HEK293 (cell line): ENCODE measurements around the gene ST3GAL2.

Source experiments
- CTCF ChIA-PET: fragments of 350-600 bp; formaldehyde crosslinking; extraction: SDS; loops from one replicate; lab custom pipeline; 2021; ENCODE audit warnings: antibody characterized with exemption; lab: Yijun Ruan, JAX
- POLR2A ChIA-PET: fragments of 300-600 bp; formaldehyde crosslinking; extraction: SDS; loops from one replicate; lab custom pipeline; 2020; ENCODE audit warnings: antibody characterized with exemption, inconsistent platforms; lab: Yijun Ruan, JAX
- H3K27ac ChIP-seq: fragments of 200-500 bp; sonication (Bioruptor generic); 2 replicates; pipeline ENCODE4 v1.5.1; 2014; ENCODE audit warnings: low read depth, low read length, control low read depth, inconsistent platforms; ENCODE audit errors: extremely low read depth
- H3K36me3 ChIP-seq, 2 experiments: fragments of 200-500 bp in 1 of 2; sonication (Bioruptor generic) in 1 of 2; 1 replicate in 1 of 2; 2 replicates in 1 of 2; pipeline ENCODE4 v1.5.1; 2014 to 2017; ENCODE audit warnings: inconsistent platforms in 2 of 2, low read length in 2 of 2; ENCODE audit not compliant: control insufficient read depth in 2 of 2, insufficient read depth in 1 of 2
- H3K4me1 ChIP-seq: fragments of 200-500 bp; sonication (Bioruptor generic); 2 replicates; pipeline ENCODE4 v1.5.1; 2014; ENCODE audit warnings: mild to moderate bottlenecking, low read length, inconsistent platforms; ENCODE audit not compliant: control insufficient read depth, insufficient read depth
- H3K4me3 ChIP-seq: 2 replicates; pipeline ENCODE4 v1.5.1; 2011; ENCODE audit warnings: low read depth, mild to moderate bottlenecking, control low read depth, low read length, moderate library complexity
- H3K9me3 ChIP-seq: fragments of 200-500 bp; sonication (Bioruptor generic); 2 replicates; pipeline ENCODE4 v1.5.1; 2014; ENCODE audit warnings: low read depth, low read length, inconsistent platforms; ENCODE audit not compliant: control insufficient read depth, insufficient read depth
- GLI2 ChIP-seq: fragments of 450-650 bp; formaldehyde crosslinking; IDR thresholded peaks from 2 replicates; pipeline ENCODE4; 2017; ENCODE audit warnings: missing biosample characterization, missing genetic modification characterization, low read depth, borderline replicate concordance
- INSM2 ChIP-seq: fragments of 450-650 bp; formaldehyde crosslinking; IDR thresholded peaks from 2 replicates; pipeline ENCODE4 v1.5.1; 2016; ENCODE audit warnings: missing biosample characterization, missing genetic modification characterization
- MZF1 ChIP-seq: fragments of 450-650 bp; formaldehyde crosslinking; IDR thresholded peaks from 2 replicates; pipeline ENCODE4 v1.5.1; 2017; ENCODE audit warnings: missing biosample characterization, missing genetic modification characterization, borderline replicate concordance
- PRDM4 ChIP-seq: fragments of 450-650 bp; formaldehyde crosslinking; IDR thresholded peaks from 2 replicates; pipeline ENCODE4 v1.5.1; 2017; ENCODE audit warnings: missing biosample characterization, missing genetic modification characterization
- RBAK ChIP-seq: fragments of 450-650 bp; formaldehyde crosslinking; IDR thresholded peaks from 2 replicates; pipeline ENCODE4 v1.5.1; 2016; ENCODE audit warnings: missing biosample characterization, missing genetic modification characterization
- YY2 ChIP-seq: fragments of 450-650 bp; formaldehyde crosslinking; IDR thresholded peaks from 2 replicates; pipeline ENCODE4 v1.5.1; 2016; ENCODE audit warnings: missing biosample characterization, missing genetic modification characterization
- ZBTB10 ChIP-seq: fragments of 450-650 bp; formaldehyde crosslinking; IDR thresholded peaks from 2 replicates; pipeline ENCODE4 v1.5.1; 2016; ENCODE audit warnings: missing biosample characterization, missing genetic modification characterization
- ZBTB6 ChIP-seq: fragments of 450-650 bp; formaldehyde crosslinking; IDR thresholded peaks from 2 replicates; pipeline ENCODE4 v1.5.1; 2017; ENCODE audit warnings: missing biosample characterization, missing genetic modification characterization
- ZNF155 ChIP-seq: fragments of 450-650 bp; formaldehyde crosslinking; IDR thresholded peaks from 2 replicates; pipeline ENCODE4 v1.5.1; 2016; ENCODE audit warnings: missing biosample characterization, missing genetic modification characterization
- ZNF18 ChIP-seq: fragments of 450-650 bp; formaldehyde crosslinking; IDR thresholded peaks from 2 replicates; pipeline ENCODE4 v1.5.1; 2016; ENCODE audit warnings: missing biosample characterization, missing genetic modification characterization
- ZNF211 ChIP-seq: fragments of 450-650 bp; formaldehyde crosslinking; IDR thresholded peaks from 2 replicates; pipeline ENCODE4 v1.5.1; 2016; ENCODE audit warnings: low read depth, missing biosample characterization, missing genetic modification characterization
- ZNF214 ChIP-seq: fragments of 450-650 bp; formaldehyde crosslinking; IDR thresholded peaks from 2 replicates; pipeline ENCODE4 v1.5.1; 2017; ENCODE audit warnings: missing biosample characterization, mild to moderate bottlenecking, missing genetic modification characterization, borderline replicate concordance
- ZNF280C ChIP-seq: fragments of 450-650 bp; formaldehyde crosslinking; IDR thresholded peaks from 2 replicates; pipeline ENCODE4 v1.5.1; 2016; ENCODE audit warnings: missing biosample characterization, missing genetic modification characterization
- ZNF335 ChIP-seq: fragments of 450-650 bp; formaldehyde crosslinking; conservative IDR thresholded peaks from 2 replicates; pipeline ENCODE4 v1.5.1; 2016; ENCODE audit warnings: missing biosample characterization, missing genetic modification characterization
- ZNF366 ChIP-seq: fragments of 450-650 bp; formaldehyde crosslinking; conservative IDR thresholded peaks from 2 replicates; pipeline ENCODE4 v1.5.1; 2016; ENCODE audit warnings: missing biosample characterization, missing genetic modification characterization
- ZNF510 ChIP-seq: fragments of 450-650 bp; formaldehyde crosslinking; IDR thresholded peaks from 2 replicates; pipeline ENCODE4 v1.5.1; 2018; ENCODE audit warnings: mild to moderate bottlenecking, missing genetic modification characterization, missing biosample characterization; ENCODE audit not compliant: insufficient replicate concordance
- ZNF513 ChIP-seq: fragments of 450-650 bp; IDR thresholded peaks from 2 replicates; pipeline ENCODE4 v1.5.1; 2018; ENCODE audit warnings: missing biosample characterization, missing genetic modification characterization
- ZNF530 ChIP-seq: fragments of 450-650 bp; formaldehyde crosslinking; IDR thresholded peaks from 2 replicates; pipeline ENCODE4 v1.5.1; 2016; ENCODE audit warnings: low read depth, missing biosample characterization, missing genetic modification characterization
- ZNF658 ChIP-seq: fragments of 450-650 bp; formaldehyde crosslinking; IDR thresholded peaks from 2 replicates; pipeline ENCODE4; 2016; ENCODE audit warnings: missing biosample characterization, missing genetic modification characterization
- ZNF660 ChIP-seq: fragments of 450-650 bp; IDR thresholded peaks from 2 replicates; pipeline ENCODE4 v1.5.1; 2018; ENCODE audit warnings: missing biosample characterization, mild to moderate bottlenecking, missing genetic modification characterization
- ZNF677 ChIP-seq: fragments of 450-650 bp; IDR thresholded peaks from 2 replicates; pipeline ENCODE4 v1.5.0; 2018; ENCODE audit warnings: missing biosample characterization, mild to moderate bottlenecking, missing genetic modification characterization, moderate library complexity
- ZNF704 ChIP-seq: fragments of 450-650 bp; formaldehyde crosslinking; IDR thresholded peaks from 2 replicates; pipeline ENCODE4 v1.5.1; 2016; ENCODE audit warnings: missing biosample characterization, missing genetic modification characterization

The ST3GAL2 gene

GRCh38 chr16:70437017-70437581 is 1.8 kb downstream of the ST3GAL2 start:
- Histone ChIP-seq H3K4me3 (peak overlapping the region; percentile 52), H3K9me3 (no peaks in the 10 kb centered on the region), H3K27ac (peak overlapping the region; percentile 71), H3K4me1 (peaks cover 7% of the 10 kb centered on the region), H3K36me3 (peaks cover 0 to 13% of the 10 kb centered on the region in 2 experiments; a peak in 1 of 3 replicates)
- ChIA-PET POLR2A (interaction anchor here (0.6 to 6.0 kb wide), 4 partner anchors 9 to 57 kb away, joined by 4 to 31 read pairs (median 18); partner anchors contain the start of gene FCSK), CTCF (interaction anchor here (1.3 kb wide), 1 partner anchor 56 kb away, joined by 4 read pairs; no protein-coding TSS in a partner anchor)
- TF ChIP-seq ZNF660 (tag by site-specific recombination) = no peak
- TF ChIP-seq RBAK = no peak
- no peak for TF ChIP-seq ZNF704 (tag by site-specific recombination)
- TF ChIP-seq ZNF18 (tag by site-specific recombination) = peak; percentile 77
- TF ChIP-seq ZNF677 (tag by site-specific recombination) = no peak
- no peak for TF ChIP-seq YY2 (tag by site-specific recombination)
- TF ChIP-seq MZF1 = no peak; the same call in 1 of the 2 replicates
- no peak for TF ChIP-seq ZNF335 (tag by site-specific recombination)
- no peak for TF ChIP-seq ZNF510 (tag by site-specific recombination)
- no peak for TF ChIP-seq ZNF214 (tag by site-specific recombination)
- no peak for TF ChIP-seq ZNF513
- TF ChIP-seq ZBTB6 (tag by site-specific recombination) = no peak
- TF ChIP-seq ZNF211 = no peak
- 0 out of 2 replicates have a peak, but pooled peaks have one; percentile 13 for TF ChIP-seq ZBTB10 (tag by site-specific recombination)
- TF ChIP-seq INSM2 (tag by site-specific recombination) = no peak
- no peak for TF ChIP-seq ZNF530
- no peak for TF ChIP-seq ZNF280C (tag by site-specific recombination)
- TF ChIP-seq ZNF366 (tag by site-specific recombination) = no peak; the same call in 1 of the 2 replicates
- no peak for TF ChIP-seq ZNF658 (tag by site-specific recombination)
- no peak for TF ChIP-seq PRDM4 (tag by site-specific recombination)
- TF ChIP-seq GLI2 (tag by site-specific recombination) = no peak
- no peak for TF ChIP-seq ZNF155 (tag by site-specific recombination)
